ENCODE results near the gene MPV17L2. TPM values are rescaled to one million over a fixed set of nuclear protein-coding genes. Genes with fewer than 3 reads are reported as not detected.

Gene MPV17L2
- total and polyA plus RNA-seq, 10 of the 15 experiments (the other 5 are each of a cell fraction or from before 2014, with no cell fraction given) = 5.1 to 57.2 (median 22.9) TPM

GRCh38 chr19:18224525-18225354, 31.7 kb downstream of the MPV17L2 start:
- CTCF ChIA-PET = interaction anchor here (0.5 to 2.9 kb wide), 19 partner anchors 12 to 419 kb away, joined by 3 to 21 read pairs (median 4); partner anchors contain the start of genes GDF15 and JUND
- Histone ChIP-seq H3K9ac (ENCODE audit: control insufficient read depth, insufficient read depth, low read length) (peak overlapping the region; percentile 46; the same call in 1 of the 2 replicates), H2AFZ (ENCODE audit: control insufficient read depth, low read depth, low read length) (peak overlapping the region; percentile 94), H3K4me2 (ENCODE audit: control insufficient read depth, insufficient read depth) (peak overlapping the region; percentile 97), H3K27ac (ENCODE audit: control insufficient read depth, insufficient read depth) (no peak overlapping the region), H3K27me3 (replicated peaks in 1 of 2; ENCODE audit: control insufficient read depth in 2 of 2, insufficient read depth in 2 of 2, low read length in 1 of 2) (peaks cover 0 to 7% of the 10 kb centered on the region in 2 experiments; a peak in 3 of 4 replicates), H3K4me3 (peak overlapping the region; percentile 18; the same call in 1 of the 2 replicates), H3K79me2 (ENCODE audit: control insufficient read depth, insufficient read depth, low read length) (no peaks in the 10 kb centered on the region), H3K9me3 (replicated peaks; ENCODE audit: control insufficient read depth, insufficient read depth, low read length) (no peaks in the 10 kb centered on the region; the same call in 2 of the 3 replicates), H4K20me1 (ENCODE audit: control insufficient read depth, insufficient read depth) (no peaks in the 10 kb centered on the region), H3K36me3 (ENCODE audit: control insufficient read depth in 2 of 2, insufficient read depth in 2 of 2, low read length in 1 of 2) (no peaks in the 10 kb centered on the region), H3K4me1 (ENCODE audit: control insufficient read depth, insufficient read depth, low read length) (peaks cover 19% of the 10 kb centered on the region)
- ATAC-seq = peak; percentile 99
- intact Hi-C loops (cut with micrococcal nuclease; ENCODE audit: unreplicated experiment) = no loop called here
- FAIRE-seq = peak; percentile 99
- RAD21 ChIA-PET (ENCODE audit: unreplicated experiment) = interaction anchor here (0.6 to 1.6 kb wide), 19 partner anchors 10 to 185 kb away, joined by 3 to 17 read pairs (median 5); partner anchors contain the start of genes JUND, LSM4 and RAB3A
- SMC1A ChIA-PET (ENCODE audit: uncharacterized antibody, unreplicated experiment) = interaction anchor here (0.6 to 1.9 kb wide), 13 partner anchors 14 to 338 kb away, joined by 3 to 10 read pairs (median 5); partner anchors contain the start of gene RAB3A
- in situ Hi-C loops (cut with MboI) = no loop called here
- WGBS (ENCODE audit: insufficient coverage, insufficient replicate concordance, low lambda C conversion rate, missing lambda C conversion rate) = 3% methylated on average over 69 of the region's 81 CpGs
- POLR2A ChIA-PET = interaction anchor here (0.6 to 2.4 kb wide), 19 partner anchors 8 to 119 kb away, joined by 3 to 9 read pairs (median 3); partner anchors contain the start of genes JUND and PIK3R2
- DNase-seq (ENCODE audit: low read depth, low spot score) = peak; percentile 80
- BruUV-seq (replicated peaks) = no TSS peak
- TF ChIP-seq ZNF207 (IDR thresholded peaks at IDR 0.05; ENCODE audit: borderline replicate concordance) (peak; percentile 43; the same call in 1 of the 2 replicates), DPF2 (IDR thresholded peaks at IDR 0.05) (0 out of 2 replicates have a peak, but pooled peaks have one; percentile 23), TBL1XR1 (IDR thresholded peaks at IDR 0.05; ENCODE audit: low read depth, low read length) (0 out of 2 replicates have a peak, but pooled peaks have one; percentile 36), ATF7 (IDR thresholded peaks at IDR 0.05; ENCODE audit: low read depth) (no peak), ESRRA (IDR thresholded peaks at IDR 0.05; ENCODE audit: low read length) (no peak), PML (IDR thresholded peaks at IDR 0.05; ENCODE audit: low read length) (no peak), CEBPB (IDR thresholded peaks at IDR 0.05; ENCODE audit: borderline replicate concordance in 1 of 2, low read depth in 2 of 2, low read length in 2 of 2) (no peak), CHD1 (IDR thresholded peaks at IDR 0.05; ENCODE audit: low read depth, low read length) (no peak), EZH2 (IDR thresholded peaks at IDR 0.05; ENCODE audit: borderline replicate concordance, control insufficient read depth, low read depth, low read length) (no peak), NRF1 (conservative IDR thresholded peaks at IDR 0.05; ENCODE audit: low read depth, low read length) (no peak), IKZF1 (conservative IDR thresholded peaks at IDR 0.05) (peak; percentile 62), BCLAF1 (IDR thresholded peaks at IDR 0.05) (no peak), GATAD2B (conservative IDR thresholded peaks at IDR 0.05; ENCODE audit: low read depth) (0 out of 2 replicates have a peak, but pooled peaks have one; percentile 18), ZBTB4 (CRISPR knock-in tag; IDR thresholded peaks at IDR 0.05) (no peak)
- TF ChIP-seq, protein P1, sequence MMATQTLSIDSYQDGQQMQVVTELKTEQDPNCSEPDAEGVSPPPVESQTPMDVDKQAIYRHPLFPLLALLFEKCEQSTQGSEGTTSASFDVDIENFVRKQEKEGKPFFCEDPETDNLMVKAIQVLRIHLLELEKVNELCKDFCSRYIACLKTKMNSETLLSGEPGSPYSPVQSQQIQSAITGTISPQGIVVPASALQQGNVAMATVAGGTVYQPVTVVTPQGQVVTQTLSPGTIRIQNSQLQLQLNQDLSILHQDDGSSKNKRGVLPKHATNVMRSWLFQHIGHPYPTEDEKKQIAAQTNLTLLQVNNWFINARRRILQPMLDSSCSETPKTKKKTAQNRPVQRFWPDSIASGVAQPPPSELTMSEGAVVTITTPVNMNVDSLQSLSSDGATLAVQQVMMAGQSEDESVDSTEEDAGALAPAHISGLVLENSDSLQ (IDR thresholded peaks at IDR 0.05) = peak; percentile 60

All from GM12878 (cell line).